MM.1S (cell line): ENCODE data around the gene MUC13.

Experiments used
- EZH2 ChIP-seq: fragments of 300-600 bp; sonication (generic); optimal IDR thresholded peaks from 2 replicates; pipeline ENCODE3; 2017; ENCODE audit warnings: low read depth, mild to moderate bottlenecking, antibody characterized with exemption, low read length, mixed read lengths
- TF ChIP-seq, protein P1 (sequence below): fragments of 300-600 bp; sonication (generic); IDR thresholded peaks from 2 replicates; pipeline ENCODE4 v1.5.1; 2016; ENCODE audit warnings: antibody characterized with exemption, low read length, mixed read lengths

DNA sequence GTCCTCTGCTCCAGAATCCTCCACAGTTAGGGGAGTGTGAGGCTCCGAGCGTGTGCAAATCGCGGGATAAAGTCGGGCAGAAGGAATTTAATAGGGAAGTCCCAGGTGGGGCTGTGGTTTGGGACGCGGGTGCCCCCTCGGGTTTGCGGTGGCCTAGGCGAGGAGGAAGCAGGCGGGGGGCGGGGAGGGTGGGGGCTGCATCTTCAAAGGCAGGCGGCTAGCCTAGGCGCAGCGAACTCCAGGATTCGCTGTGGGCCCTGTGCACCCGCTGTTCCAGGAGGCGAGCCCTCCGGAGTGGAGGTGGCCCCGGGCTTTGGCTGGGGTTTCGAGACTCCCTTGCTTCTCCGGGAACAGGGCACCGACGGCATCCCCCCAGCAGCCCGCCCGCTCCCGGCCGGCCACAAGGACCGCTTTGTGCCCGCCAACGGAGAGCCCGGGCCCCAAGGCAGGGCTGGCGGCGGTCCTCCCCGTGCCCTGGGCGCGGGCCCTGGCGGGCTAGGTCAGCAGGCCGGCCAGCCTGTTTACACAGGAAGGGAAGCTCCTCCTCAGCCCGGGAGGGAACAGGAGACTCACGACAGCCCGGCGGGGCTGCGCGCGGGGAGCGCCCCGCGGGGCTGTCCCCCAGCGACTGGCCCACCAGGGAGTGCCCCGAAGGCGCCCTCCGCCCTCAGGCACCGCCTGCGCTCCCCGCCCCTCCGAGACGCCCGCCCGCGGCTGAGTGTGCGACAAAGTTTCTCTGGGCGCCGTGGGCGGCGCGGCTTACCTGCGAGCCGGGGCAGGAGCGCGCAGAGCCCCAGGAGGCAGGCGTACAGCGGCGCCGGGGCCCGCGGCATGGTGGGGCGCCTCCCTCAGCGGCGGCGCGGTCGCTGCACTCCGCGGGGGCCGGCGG lies 48.1 kb downstream of the MUC13 start:
- TF ChIP-seq, protein P1, sequence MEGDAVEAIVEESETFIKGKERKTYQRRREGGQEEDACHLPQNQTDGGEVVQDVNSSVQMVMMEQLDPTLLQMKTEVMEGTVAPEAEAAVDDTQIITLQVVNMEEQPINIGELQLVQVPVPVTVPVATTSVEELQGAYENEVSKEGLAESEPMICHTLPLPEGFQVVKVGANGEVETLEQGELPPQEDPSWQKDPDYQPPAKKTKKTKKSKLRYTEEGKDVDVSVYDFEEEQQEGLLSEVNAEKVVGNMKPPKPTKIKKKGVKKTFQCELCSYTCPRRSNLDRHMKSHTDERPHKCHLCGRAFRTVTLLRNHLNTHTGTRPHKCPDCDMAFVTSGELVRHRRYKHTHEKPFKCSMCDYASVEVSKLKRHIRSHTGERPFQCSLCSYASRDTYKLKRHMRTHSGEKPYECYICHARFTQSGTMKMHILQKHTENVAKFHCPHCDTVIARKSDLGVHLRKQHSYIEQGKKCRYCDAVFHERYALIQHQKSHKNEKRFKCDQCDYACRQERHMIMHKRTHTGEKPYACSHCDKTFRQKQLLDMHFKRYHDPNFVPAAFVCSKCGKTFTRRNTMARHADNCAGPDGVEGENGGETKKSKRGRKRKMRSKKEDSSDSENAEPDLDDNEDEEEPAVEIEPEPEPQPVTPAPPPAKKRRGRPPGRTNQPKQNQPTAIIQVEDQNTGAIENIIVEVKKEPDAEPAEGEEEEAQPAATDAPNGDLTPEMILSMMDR, result no peak
- TF ChIP-seq EZH2, result no peak
